CD4-positive, alpha-beta T cell treated with Interferon alpha-2 for 1 hour (primary cell): ENCODE results near the gene MAVS.
"Not testable (repeated sequence)": the region's sequence is repeated elsewhere in the genome, so short reads cannot be mapped to it uniquely, and the experiment has no call there.

Source experiments
- DNase-seq, 2 donors: peaks; one replicate each; pipeline ENCODE4 v3.0.0-alpha.2; 2020 to 2022

The MAVS gene

GRCh38 chr20:3889489-3890397 lies 43.1 kb downstream of the MAVS start:
- DNase-seq = peak; percentile 15 to 46

GRCh38 chr20:3890398-3890751 lies 43.7 kb downstream of the MAVS start:
- DNase-seq = peak in 1 of 2 donors; percentile 44

GRCh38 chr20:3890999-3891929 lies 44.6 kb downstream of the MAVS start:
- DNase-seq = no peak

GRCh38 chr20:3894796-3895195 lies 48.2 kb downstream of the MAVS start:
- DNase-seq = no peak

- DNase-seq = no peak
These were observed 49.7 kb downstream of the MAVS start for GRCh38 chr20:3896302-3896701.

- no peak for DNase-seq
These were observed 50.4 kb downstream of the MAVS start for GRCh38 chr20:3896853-3897583.

- DNase-seq = not testable (repeated sequence)
These were observed 51.5 kb downstream of the MAVS start for GRCh38 chr20:3898181-3898580.

GRCh38 chr20:3898639-3899038 lies 52.0 kb downstream of the MAVS start:
- no peak for DNase-seq

GRCh38 chr20:3900187-3900604 lies 53.6 kb downstream of the MAVS start:
- no peak for DNase-seq

- no peak for DNase-seq
These were observed 54.5 kb downstream of the MAVS start for GRCh38 chr20:3901028-3901705.

- no peak for DNase-seq
These were observed 55.2 kb downstream of the MAVS start for GRCh38 chr20:3901706-3902440.

GRCh38 chr20:3902446-3902845 lies 55.8 kb downstream of the MAVS start:
- DNase-seq = no peak

- DNase-seq = no peak
These were observed 57.6 kb downstream of the MAVS start for GRCh38 chr20:3904224-3904623.

- DNase-seq = no peak
These were observed 58.2 kb downstream of the MAVS start for GRCh38 chr20:3904857-3905256.

- peak; percentile 51 to 77 for DNase-seq
These were observed 60.4 kb downstream of the MAVS start for GRCh38 chr20:3906744-3907721.

- no peak for DNase-seq
These were observed 62.0 kb downstream of the MAVS start for GRCh38 chr20:3908667-3909066.

- no peak for DNase-seq
These were observed 63.3 kb downstream of the MAVS start for GRCh38 chr20:3909952-3910366.

- no peak for DNase-seq
These were observed 64.2 kb downstream of the MAVS start for GRCh38 chr20:3910853-3911252.

GRCh38 chr20:3911956-3912355 lies 65.3 kb downstream of the MAVS start:
- no peak for DNase-seq

- no peak for DNase-seq
These were observed 67.8 kb downstream of the MAVS start for GRCh38 chr20:3914446-3914845.
